EL (cell line): ENCODE data around the gene EPX.
A peak's percentile ranks its signal among the peaks of the same experiment; 100 is the strongest.

ENCODE experiments used
- DNase-seq: peaks from one replicate; pipeline ENCODE4 v3.0.0-alpha.2; 2016

The EPX gene

GRCh38 chr17:58231641-58232040, 39.1 kb downstream of the EPX start:
- DNase-seq: peak; percentile 21

DNA sequence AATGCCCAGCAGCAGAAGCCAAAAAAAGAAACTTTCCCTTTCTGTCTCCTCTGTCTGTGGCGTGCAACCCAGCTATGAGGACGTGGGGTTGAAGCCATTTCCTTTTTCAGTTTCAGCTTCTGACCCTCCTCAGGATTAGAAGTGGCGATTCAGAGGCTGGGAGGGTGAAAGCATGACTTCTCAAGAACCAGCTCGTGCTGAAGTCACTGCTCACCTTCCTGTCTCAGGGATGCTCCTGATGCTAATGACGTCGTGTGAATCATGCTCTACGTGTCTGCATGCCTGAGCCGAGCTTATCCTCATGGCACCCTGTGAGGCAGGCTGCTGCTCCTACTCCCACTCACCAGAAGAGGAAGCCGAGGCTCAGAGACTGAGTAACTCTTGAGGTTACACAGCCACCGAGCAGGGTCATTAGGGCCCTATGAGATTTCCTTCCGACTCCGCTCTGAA, 40.2 kb downstream of the EPX start:
- peak; percentile 81 for DNase-seq

GRCh38 chr17:58233543-58233942, 41.0 kb downstream of the EPX start:
- no peak for DNase-seq

DNA sequence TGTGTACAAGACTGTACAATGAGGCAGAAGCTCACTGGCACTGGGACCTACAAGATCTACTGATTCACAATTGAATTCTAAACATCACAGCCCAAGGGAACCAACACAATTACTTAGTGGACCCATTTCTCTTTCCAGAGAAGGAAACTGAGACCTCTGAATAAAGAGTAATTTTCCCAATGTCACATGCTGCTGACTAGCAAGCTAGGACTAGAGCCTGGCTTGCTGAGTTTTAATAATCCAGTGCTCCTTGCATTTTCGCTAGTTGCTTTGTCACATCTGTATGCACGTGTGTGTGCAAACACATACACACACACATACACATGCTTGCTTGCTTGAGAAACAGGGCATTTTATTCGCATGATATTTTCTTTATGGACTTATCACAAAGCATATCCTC, 42.0 kb downstream of the EPX start:
- no peak for DNase-seq

DNA sequence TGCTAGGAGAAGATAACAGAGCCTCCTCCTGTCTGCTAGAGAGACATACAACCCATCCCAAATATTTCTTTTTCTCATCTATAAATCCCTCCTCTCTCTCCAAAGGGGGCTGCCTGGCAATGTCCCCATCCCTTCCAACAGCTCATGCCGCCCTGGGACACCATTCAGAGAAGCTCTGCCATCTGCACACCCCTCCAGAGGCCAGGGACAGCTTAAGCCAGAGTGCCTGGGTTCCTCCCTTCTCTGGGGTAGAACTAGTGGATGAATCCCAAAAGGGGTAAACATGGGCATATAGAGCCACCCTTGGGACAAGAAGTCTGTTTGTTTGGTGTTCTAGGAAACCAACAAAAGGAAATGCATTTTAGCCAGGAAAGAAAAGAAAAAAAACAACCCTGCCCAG, 43.3 kb downstream of the EPX start:
- no peak for DNase-seq

DNA sequence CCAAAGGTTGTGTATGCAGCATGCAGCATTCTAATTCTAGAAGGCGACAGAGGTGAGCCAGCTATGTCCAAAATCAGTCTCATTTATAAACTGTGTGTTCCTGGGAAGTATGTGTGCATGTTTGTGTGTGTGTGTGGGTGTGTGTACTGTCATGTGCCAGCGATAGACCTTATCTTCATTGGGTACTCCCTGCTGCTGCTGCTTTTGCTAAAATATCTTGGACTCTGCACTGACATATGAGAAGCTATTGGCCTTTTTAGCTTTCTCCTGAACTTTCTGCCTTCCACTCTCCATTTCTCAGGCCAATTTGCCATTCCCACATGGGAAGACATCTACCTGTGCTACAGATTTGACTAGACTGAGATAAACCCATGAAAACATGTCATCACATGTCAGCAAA, 43.9 kb downstream of the EPX start:
- no peak for DNase-seq

DNA sequence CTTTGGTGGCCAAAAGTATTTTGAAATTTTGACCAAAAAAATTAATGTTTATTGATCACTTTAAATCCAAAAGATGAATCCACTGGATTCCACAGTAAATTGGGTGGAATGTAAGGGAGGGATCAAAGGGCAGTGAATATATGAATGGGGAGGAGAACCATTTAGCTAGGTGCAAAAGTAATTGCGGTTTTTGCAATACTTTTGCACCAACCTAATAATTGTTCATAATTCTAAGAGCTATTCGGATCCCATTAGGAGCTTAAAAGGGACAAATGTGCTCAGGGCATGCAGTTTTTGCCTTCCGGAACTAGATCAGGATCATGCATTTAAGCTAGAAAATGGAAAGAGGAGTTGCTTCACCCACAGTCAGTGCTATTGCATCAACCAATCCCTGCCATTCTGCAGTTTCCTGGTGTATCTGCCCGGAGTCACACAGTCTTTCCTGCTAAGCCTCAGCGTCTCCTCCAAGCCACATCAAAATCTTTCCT, 45.7 kb downstream of the EPX start, which contains the start of gene LPO:
Gene LPO, plus strand, starts transcription at position 438 of the 488 bp plus-strand sequence. CDS start 4,396 bp downstream, outside the sequence.
- no peak for DNase-seq

GRCh38 chr17:58239987-58240386, 47.5 kb downstream of the EPX start:
- no peak for DNase-seq

DNA sequence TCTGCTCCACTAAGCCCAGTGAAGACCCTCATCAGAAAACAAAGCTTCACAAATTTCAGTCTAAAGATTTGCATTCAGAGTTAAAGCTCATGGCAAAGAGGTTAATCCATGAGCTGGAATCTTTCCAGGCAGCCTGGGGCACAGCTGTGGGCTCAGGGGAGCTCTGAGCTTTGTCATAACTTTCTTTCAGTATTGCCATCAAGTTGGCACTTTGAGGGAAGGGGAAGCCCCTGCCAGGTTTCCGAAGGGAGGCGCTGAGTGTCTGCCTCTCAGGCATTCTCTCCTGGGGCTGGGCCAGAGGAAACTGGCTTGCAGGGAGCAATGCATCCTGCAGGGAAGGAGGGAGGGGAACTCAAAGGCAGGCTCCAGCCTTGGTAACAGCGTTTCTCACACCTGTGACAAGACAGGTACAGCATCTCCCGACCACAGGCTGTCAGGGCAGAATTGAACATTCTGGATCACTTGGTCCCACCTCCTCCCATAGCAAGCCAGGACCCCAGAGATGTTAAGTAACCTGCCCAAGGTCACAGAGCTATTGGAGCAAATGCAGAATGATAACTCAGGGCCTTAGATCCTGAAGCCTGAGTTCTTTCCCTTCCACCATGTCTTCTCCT, 49.8 kb downstream of the EPX start:
- no peak for DNase-seq

- DNase-seq: no peak
Observed at GRCh38 chr17:58244963-58245362, 52.4 kb downstream of the EPX start.

GRCh38 chr17:58245428-58246103, 53.0 kb downstream of the EPX start:
- no peak for DNase-seq

DNA sequence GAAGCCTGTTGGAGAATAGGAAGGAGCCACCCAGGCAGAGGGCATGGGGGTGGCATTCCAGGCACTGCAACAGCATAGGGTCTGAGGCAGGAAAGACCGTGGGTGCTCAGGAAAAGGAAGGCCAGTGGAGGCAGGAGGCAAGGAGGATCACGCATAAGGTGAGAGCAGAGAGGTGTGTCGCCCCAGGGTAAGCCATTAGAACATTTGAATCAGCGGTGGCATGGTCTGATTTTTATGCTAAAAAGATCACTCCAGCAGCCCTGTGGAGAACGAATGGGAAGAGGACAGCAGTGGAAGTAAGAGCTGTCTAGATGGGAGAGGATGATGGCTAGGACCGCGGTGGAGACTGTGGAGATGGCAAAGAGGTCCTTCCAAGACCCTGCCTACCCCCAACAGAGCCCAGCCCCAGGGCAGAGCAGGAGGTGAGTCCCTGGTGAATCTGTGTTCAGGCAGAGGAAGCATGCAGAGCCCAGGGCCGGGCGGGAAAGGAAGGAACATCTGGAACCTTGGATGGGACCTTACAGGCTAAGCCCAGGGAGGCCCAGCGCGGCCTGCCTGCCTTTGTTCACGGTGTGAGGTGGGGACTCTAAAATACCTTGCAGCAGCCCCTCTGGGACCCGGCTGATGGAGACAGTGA, 53.7 kb downstream of the EPX start:
- DNase-seq: no peak

DNA sequence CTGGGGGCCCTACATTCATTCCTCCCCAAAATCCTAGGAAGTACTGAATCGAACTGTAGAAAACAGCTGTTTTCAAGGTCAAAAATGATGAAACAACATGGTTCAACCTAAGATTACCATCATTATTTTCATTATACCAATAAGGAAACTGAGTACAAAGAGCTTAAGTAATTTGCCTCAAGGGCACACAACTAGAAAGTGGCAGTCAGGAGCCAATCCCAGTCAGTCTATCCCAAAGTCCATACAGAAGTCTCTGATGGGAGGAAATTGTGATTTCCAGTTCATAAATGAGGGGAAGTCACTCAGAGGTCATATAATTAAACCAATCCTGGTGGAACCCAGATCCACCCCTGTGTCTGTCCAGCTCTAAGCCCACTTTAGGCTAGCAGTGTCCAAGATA, 54.3 kb downstream of the EPX start:
- no peak for DNase-seq

DNA sequence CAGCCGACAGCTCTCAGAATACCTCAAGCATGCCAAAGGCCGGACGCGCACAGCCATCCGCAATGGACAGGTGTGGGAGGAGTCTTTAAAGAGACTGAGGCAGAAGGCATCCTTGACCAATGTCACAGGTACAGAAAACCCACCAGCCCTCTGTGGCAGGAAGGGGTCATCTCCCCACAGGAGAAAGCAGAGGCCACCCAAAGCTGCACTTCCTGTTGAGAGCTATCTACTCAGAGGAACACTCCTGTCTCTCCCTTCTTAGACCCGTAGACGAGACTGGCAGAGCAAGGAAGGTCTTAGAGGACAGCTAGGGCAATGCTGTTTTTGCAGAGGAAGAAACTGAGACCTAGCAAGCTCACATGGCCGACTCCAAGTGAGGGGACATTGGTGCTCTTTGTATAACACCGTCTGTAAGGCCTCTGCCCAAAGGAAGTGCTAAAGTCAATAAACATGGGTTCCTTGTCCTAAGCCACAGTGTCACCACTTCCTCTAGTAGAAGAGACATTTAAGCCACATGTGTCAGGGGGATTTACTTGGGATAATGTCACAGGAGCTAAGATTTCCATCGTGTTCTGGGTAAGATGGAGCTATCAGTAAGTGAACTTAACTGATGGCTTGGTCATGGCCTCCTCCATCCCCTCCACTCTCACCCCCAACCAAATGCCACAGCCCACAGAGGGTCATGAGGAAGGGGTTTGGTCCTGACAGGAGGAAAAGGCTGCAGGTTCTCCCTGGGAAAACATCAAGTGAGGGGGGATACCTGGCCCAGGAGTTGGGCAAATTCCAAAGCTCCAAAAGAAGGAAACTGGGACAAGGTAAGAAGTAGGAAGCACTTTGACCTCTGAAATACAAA, 55.2 kb downstream of the EPX start:
- no peak for DNase-seq

GRCh38 chr17:58248955-58249269, 56.4 kb downstream of the EPX start:
- no peak for DNase-seq

- DNase-seq: peak; percentile 63
Observed at GRCh38 chr17:58249270-58250133, 57.0 kb downstream of the EPX start.

GRCh38 chr17:58250344-58251011, 58.0 kb downstream of the EPX start:
- DNase-seq: no peak

- no peak for DNase-seq
Observed at GRCh38 chr17:58252141-58252540, 59.6 kb downstream of the EPX start.

DNA sequence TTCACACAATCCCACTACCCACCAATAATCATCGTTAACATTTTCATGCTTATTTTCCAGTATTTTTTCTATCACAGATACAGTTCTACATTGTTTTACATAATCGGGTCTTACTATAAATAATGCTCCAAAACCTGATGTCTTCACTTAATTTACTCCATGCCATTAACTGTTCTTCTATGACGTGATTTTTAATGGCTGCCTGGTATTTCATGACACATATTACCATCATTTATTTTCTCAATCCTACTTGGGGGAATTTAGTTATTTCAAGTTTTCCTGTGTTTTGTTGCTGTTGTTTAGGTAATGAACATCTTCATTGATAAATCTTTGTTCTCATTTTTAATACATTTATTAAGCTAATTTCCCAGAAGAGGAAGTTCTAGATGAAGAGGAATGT, 60.6 kb downstream of the EPX start:
- no peak for DNase-seq
